HG03280 (cell line): ENCODE measurements around the gene ERN1.
"Not testable (repeated sequence)": the region's sequence is repeated elsewhere in the genome, so short reads cannot be mapped to it uniquely, and the experiment has no call there.

ENCODE experiments used
- ATAC-seq: cut with Tn5 transposase; IDR thresholded peaks from one replicate; pipeline ENCODE4 v1.9.1; 2021; ENCODE audit warnings: mild to moderate bottlenecking, moderate library complexity; ENCODE audit not compliant: unreplicated experiment

ERN1 gene

GRCh38 chr17:64129765-64130558 is at the start of gene ERN1:
Gene ERN1 (minus strand): TSS chr17:64130144. CDS start chr17:64130029, 115 bp downstream.
- ATAC-seq: peak; percentile 81

- not testable (repeated sequence) for ATAC-seq
Measured at GRCh38 chr17:64179024-64179423, 49.1 kb upstream of the ERN1 start.

- ATAC-seq: no peak
Measured at GRCh38 chr17:64178011-64178825, 48.3 kb upstream of the ERN1 start.

- no peak for ATAC-seq
Measured at GRCh38 chr17:64177311-64178010, 47.5 kb upstream of the ERN1 start.

- no peak for ATAC-seq
Measured at GRCh38 chr17:64176556-64176955, 46.6 kb upstream of the ERN1 start.

- ATAC-seq: no peak
Measured at GRCh38 chr17:64174686-64175456, 44.9 kb upstream of the ERN1 start.

- ATAC-seq: no peak
Measured at GRCh38 chr17:64173646-64174045, 43.7 kb upstream of the ERN1 start.

- no peak for ATAC-seq
Measured at GRCh38 chr17:64172510-64172909, 42.6 kb upstream of the ERN1 start.

- ATAC-seq: no peak
Measured at GRCh38 chr17:64171041-64171440, 41.1 kb upstream of the ERN1 start.

GRCh38 chr17:64170286-64170685 is 40.3 kb upstream of the ERN1 start:
- no peak for ATAC-seq

- ATAC-seq: not testable (repeated sequence)
Measured at GRCh38 chr17:64167666-64168065, 37.7 kb upstream of the ERN1 start.

- no peak for ATAC-seq
Measured at GRCh38 chr17:64166876-64167275, 36.9 kb upstream of the ERN1 start.

- ATAC-seq: no peak
Measured at GRCh38 chr17:64165347-64165746, 35.4 kb upstream of the ERN1 start.

GRCh38 chr17:64164596-64165285 is 34.8 kb upstream of the ERN1 start:
- no peak for ATAC-seq

GRCh38 chr17:64163468-64163867 is 33.5 kb upstream of the ERN1 start:
- ATAC-seq: no peak

GRCh38 chr17:64162554-64162953 is 32.6 kb upstream of the ERN1 start:
- no peak for ATAC-seq

- no peak for ATAC-seq
Measured at GRCh38 chr17:64161380-64162176, 31.6 kb upstream of the ERN1 start.

GRCh38 chr17:64160378-64160777 is 30.4 kb upstream of the ERN1 start:
- no peak for ATAC-seq
